Endothelial cell of umbilical vein (primary cell): ENCODE data around the gene NES. TPM values are rescaled to one million over a fixed set of nuclear protein-coding genes. Genes with fewer than 3 reads are reported as not detected.

Experiments used
- BruUV-seq: library from RNA; stranded (reverse); fragments of 400-500 nt; replicated peaks from 2 replicates; lab custom pipeline; 2021; lab: Mats Ljungman, UMichigan
- CTCF ChIA-PET: fragments of 300-600, 350-600 bp; sonication (Branson Sonifier 250); formaldehyde crosslinking; loops from one replicate; lab custom pipeline; 2021; ENCODE audit warnings: antibody characterized with exemption, inconsistent platforms; lab: Charles Lee
- POLR2A ChIA-PET: fragments of 300-600, 350-600 bp; sonication (Branson Sonifier 250); formaldehyde crosslinking; loops from one replicate; lab custom pipeline; 2021; ENCODE audit warnings: antibody characterized with exemption, inconsistent platforms; lab: Charles Lee
- DNase-seq: peaks from one replicate; pipeline ENCODE4 v3.0.0-alpha.2; 2011; ENCODE audit warnings: low read depth, low spot score
- FAIRE-seq: peaks from 2 replicates; lab custom pipeline; 2011; peaks lifted over from hg19 to GRCh38; lab: Jason Lieb, UNC
- H2AFZ ChIP-seq: 2 replicates; pipeline ENCODE4 v1.6.0; 2012; ENCODE audit warnings: low read depth, low read length, control low read depth, inconsistent platforms
- H3K27ac ChIP-seq: 2 replicates; pipeline ENCODE4 v1.5.1; 2011; ENCODE audit warnings: low read depth, mild to moderate bottlenecking, control low read depth, low read length, moderate library complexity; ENCODE audit not compliant: insufficient read depth
- H3K27me3 ChIP-seq, 2 experiments: 2 replicates each; pipeline versions ENCODE4 v1.6.0 to v1.6.1; 2011; ENCODE audit warnings: low read length in 2 of 2, mixed read lengths in 1 of 2; ENCODE audit not compliant: control insufficient read depth in 2 of 2, insufficient read depth in 2 of 2
- H3K36me3 ChIP-seq, 2 experiments: 2 replicates in 1 of 2; 3 replicates in 1 of 2; pipeline ENCODE4 v1.5.1; 2011; ENCODE audit warnings: low read length in 2 of 2, mild to moderate bottlenecking in 1 of 2, moderate library complexity in 1 of 2; ENCODE audit not compliant: control insufficient read depth in 2 of 2, insufficient read depth in 2 of 2; ENCODE audit errors: extremely low read depth in 1 of 2
- H3K4me1 ChIP-seq: 3 replicates; pipeline ENCODE4 v1.5.1; 2011; ENCODE audit warnings: mild to moderate bottlenecking, low read length; ENCODE audit not compliant: control insufficient read depth, insufficient read depth; ENCODE audit errors: extremely low read depth
- H3K4me2 ChIP-seq: 2 replicates; pipeline ENCODE4 v1.6.1; 2011; ENCODE audit warnings: low read length, control low read depth, mixed read lengths; ENCODE audit not compliant: insufficient read depth
- H3K4me3 ChIP-seq, 3 experiments: fragments of 200-600 bp in 1 of 3; sonication (generic), shearing (Covaris generic) in 1 of 3; replicated peaks in 1 of 3; 2 replicates each; pipeline ENCODE4 v1.5.1; 2011 to 2016; ENCODE audit warnings: control low read depth in 3 of 3, low read length in 3 of 3, mild to moderate bottlenecking in 2 of 3, inconsistent platforms in 1 of 3, low read depth in 1 of 3, moderate library complexity in 1 of 3; ENCODE audit not compliant: insufficient read depth in 1 of 3
- H3K79me2 ChIP-seq: 2 replicates; pipeline ENCODE4 v1.6.0; 2012; ENCODE audit warnings: low read length, inconsistent platforms; ENCODE audit not compliant: control insufficient read depth, insufficient read depth
- H3K9ac ChIP-seq: replicated peaks from 2 replicates; pipeline ENCODE3; 2011; ENCODE audit warnings: low read length, control low read depth; ENCODE audit not compliant: insufficient read depth; ENCODE audit errors: extremely low read depth
- H3K9me1 ChIP-seq: replicated peaks from 3 replicates; pipeline ENCODE4 v1.6.0; 2011; ENCODE audit warnings: mild to moderate bottlenecking, low read length; ENCODE audit not compliant: control insufficient read depth, insufficient read depth; ENCODE audit errors: extremely low read depth
- H3K9me3 ChIP-seq: replicated peaks from 2 replicates; pipeline ENCODE4 v1.5.1; 2012; ENCODE audit warnings: low read length, inconsistent platforms; ENCODE audit not compliant: control insufficient read depth, insufficient read depth
- H4K20me1 ChIP-seq: replicated peaks from 2 replicates; pipeline ENCODE3; 2011; ENCODE audit warnings: mild to moderate bottlenecking, low read length; ENCODE audit not compliant: control insufficient read depth, insufficient read depth; ENCODE audit errors: extremely low read depth
- EZH2 ChIP-seq: IDR thresholded peaks from 2 replicates; pipeline ENCODE4 v1.6.1; 2012; ENCODE audit warnings: borderline replicate concordance, low read depth, mild to moderate bottlenecking, moderate library complexity, low read length, inconsistent platforms; ENCODE audit not compliant: severe bottlenecking
- FOS ChIP-seq: IDR thresholded peaks from 2 replicates; pipeline ENCODE4 v1.6.1; 2011; ENCODE audit warnings: mild to moderate bottlenecking, low read length, moderate library complexity, borderline replicate concordance; ENCODE audit not compliant: insufficient read depth
- GATA2 ChIP-seq: IDR thresholded peaks from 2 replicates; pipeline ENCODE4 v1.7.0; 2011; ENCODE audit warnings: low read depth, mild to moderate bottlenecking, moderate library complexity, mixed read lengths, low read length; ENCODE audit not compliant: insufficient read length, insufficient read depth
- JUN ChIP-seq: IDR thresholded peaks from 2 replicates; pipeline ENCODE4 v1.6.1; 2011; ENCODE audit warnings: borderline replicate concordance, low read depth; ENCODE audit not compliant: insufficient read length, insufficient read depth
- MYC ChIP-seq: IDR thresholded peaks from one replicate; pipeline ENCODE4 v1.6.1; 2011; ENCODE audit warnings: mild to moderate bottlenecking, low read depth, low read length
- POLR2AphosphoS5 ChIP-seq: IDR thresholded peaks from 2 replicates; pipeline ENCODE4 v1.6.1; 2012; ENCODE audit warnings: low read depth, mild to moderate bottlenecking, control low read depth, low read length, moderate library complexity; ENCODE audit not compliant: insufficient read depth
- dilution Hi-C: fragments of 300-500 bp; cut with MboI; formaldehyde crosslinking; loops from one replicate; pipeline ENCODE4 v1.15.0; 2019; ENCODE audit warnings: low sequenced_read_pairs; ENCODE audit not compliant: extremely low pct_ligation_motif_present
- intact Hi-C: fragments of 100-400 bp; cut with micrococcal nuclease; formaldehyde crosslinking; loops from one replicate; pipeline ENCODE4 v1.10.0; 2022
- polyA plus RNA-seq, 4 experiments: library from polyadenylated mRNA; depleted of rRNA in 3 of 4; stranded (reverse) in 3 of 4; unstranded in 1 of 4; fragments of >200 nt; gene quantifications; 2 replicates each; pipeline versions ENCODE4 v1.2.1 to v1.2.3, GENCODE V29; 2011 to 2012; ENCODE audit warnings: missing spikeins in 1 of 4
- total RNA-seq: library from RNA; stranded (reverse); gene quantifications from 2 replicates; pipeline ENCODE4 v1.2.3, GENCODE V29; 2021
- TF ChIP-seq, protein P1 (sequence below), 2 donors: IDR thresholded peaks; 1 replicate in 1 of 2; 2 replicates in 1 of 2; pipeline ENCODE4 v1.5.1; 2011; ENCODE audit warnings: low read length in 2 of 2, mild to moderate bottlenecking in 2 of 2, moderate library complexity in 2 of 2, control low read depth in 1 of 2, inconsistent platforms in 1 of 2, low read depth in 1 of 2; ENCODE audit not compliant: insufficient read depth in 1 of 2; ENCODE audit errors: extremely low read depth in 1 of 2

The NES gene
- total and polyA plus RNA-seq, 2 donors (not counting 3 experiments of a cell fraction or from before 2014, with no cell fraction given): 19.4 to 274 TPM

DNA sequence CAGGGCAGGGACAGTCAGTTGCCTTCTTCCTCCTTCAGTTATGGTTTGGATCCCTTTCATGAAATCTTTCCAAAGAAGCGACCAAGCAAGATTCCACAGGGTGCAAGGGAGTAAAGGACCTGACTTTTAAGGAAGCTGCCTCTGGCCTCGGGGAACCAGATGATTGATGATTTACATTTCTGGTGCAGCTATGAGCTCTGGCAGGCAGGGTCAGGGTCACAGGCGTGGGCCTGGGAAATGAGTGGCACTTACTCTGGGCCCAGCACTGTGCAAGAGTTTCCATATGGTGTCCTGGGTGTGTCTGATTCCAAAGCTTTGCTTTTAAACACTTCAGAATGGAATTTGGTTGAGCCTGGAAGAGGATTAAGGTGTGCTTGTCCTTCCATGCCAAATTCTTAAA, 35.4 kb upstream of the NES start:
- DNase-seq: no peak
- no peak for FAIRE-seq
- no peak overlapping the region for H3K4me2 ChIP-seq
- no peak overlapping the region for H3K27ac ChIP-seq
- ChIA-PET POLR2A (no interaction called here), CTCF (interaction anchor here (1.1 to 15.5 kb wide), 4 partner anchors 13 to 147 kb away, joined by 3 to 453 read pairs (median 43); no protein-coding TSS in a partner anchor)
- BruUV-seq: no TSS peak
- no peaks in the 10 kb centered on the region for H3K36me3 ChIP-seq
- no peaks in the 10 kb centered on the region for H3K4me1 ChIP-seq
- no peaks in the 10 kb centered on the region for H3K79me2 ChIP-seq
- H3K9me1 ChIP-seq: no peaks in the 10 kb centered on the region
- dilution Hi-C loops: no loop called here
- TF ChIP-seq POLR2AphosphoS5 (no peak), GATA2 (no peak), JUN (no peak), MYC (no peak), FOS (no peak), EZH2 (no peak)
- TF ChIP-seq, protein P1, sequence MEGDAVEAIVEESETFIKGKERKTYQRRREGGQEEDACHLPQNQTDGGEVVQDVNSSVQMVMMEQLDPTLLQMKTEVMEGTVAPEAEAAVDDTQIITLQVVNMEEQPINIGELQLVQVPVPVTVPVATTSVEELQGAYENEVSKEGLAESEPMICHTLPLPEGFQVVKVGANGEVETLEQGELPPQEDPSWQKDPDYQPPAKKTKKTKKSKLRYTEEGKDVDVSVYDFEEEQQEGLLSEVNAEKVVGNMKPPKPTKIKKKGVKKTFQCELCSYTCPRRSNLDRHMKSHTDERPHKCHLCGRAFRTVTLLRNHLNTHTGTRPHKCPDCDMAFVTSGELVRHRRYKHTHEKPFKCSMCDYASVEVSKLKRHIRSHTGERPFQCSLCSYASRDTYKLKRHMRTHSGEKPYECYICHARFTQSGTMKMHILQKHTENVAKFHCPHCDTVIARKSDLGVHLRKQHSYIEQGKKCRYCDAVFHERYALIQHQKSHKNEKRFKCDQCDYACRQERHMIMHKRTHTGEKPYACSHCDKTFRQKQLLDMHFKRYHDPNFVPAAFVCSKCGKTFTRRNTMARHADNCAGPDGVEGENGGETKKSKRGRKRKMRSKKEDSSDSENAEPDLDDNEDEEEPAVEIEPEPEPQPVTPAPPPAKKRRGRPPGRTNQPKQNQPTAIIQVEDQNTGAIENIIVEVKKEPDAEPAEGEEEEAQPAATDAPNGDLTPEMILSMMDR (IDR thresholded peaks at IDR 0.05; ENCODE audit: extremely low read depth in 1 of 2, insufficient read depth in 1 of 2, low read depth in 1 of 2, low read length in 2 of 2): no peak
- no peak overlapping the region for H3K4me3 ChIP-seq
- no peak overlapping the region for H3K9ac ChIP-seq
- H2AFZ ChIP-seq: no peak overlapping the region
- intact Hi-C loops: no loop called here
- H3K9me3 ChIP-seq: no peaks in the 10 kb centered on the region
- H4K20me1 ChIP-seq: no peaks in the 10 kb centered on the region
- no peaks in the 10 kb centered on the region for H3K27me3 ChIP-seq
